HG03095 (cell line): ENCODE measurements around the gene IRAK1.
"Not testable (repeated sequence)": the region's sequence is repeated elsewhere in the genome, so short reads cannot be mapped to it uniquely, and the experiment has no call there.

Experiments used
- ATAC-seq: cut with Tn5 transposase; IDR thresholded peaks from one replicate; pipeline ENCODE4 v1.9.1; 2021; ENCODE audit warnings: moderate library complexity; ENCODE audit not compliant: unreplicated experiment

The IRAK1 gene

GRCh38 chrX:154002215-154002719, 17.4 kb downstream of the IRAK1 start:
- no peak for ATAC-seq

DNA sequence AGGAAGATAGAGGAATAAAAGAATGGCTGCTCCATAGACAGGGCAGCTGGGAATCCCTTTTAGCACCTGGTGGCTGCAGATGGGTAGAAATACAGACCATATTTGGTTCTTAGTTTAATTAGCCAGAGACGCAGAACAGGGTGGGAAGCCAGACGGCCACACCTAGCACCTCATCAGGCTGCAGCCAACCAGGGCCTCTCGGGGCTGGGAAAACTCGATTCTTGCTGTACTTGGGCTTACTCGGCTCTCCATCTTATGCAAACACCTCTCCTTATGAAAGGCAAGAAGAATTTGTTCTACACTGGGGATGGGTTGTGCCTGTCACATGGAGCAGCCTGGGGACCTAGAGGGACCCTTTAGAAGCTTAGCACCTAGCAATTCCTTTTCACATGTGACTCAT, 19.7 kb downstream of the IRAK1 start:
- no peak for ATAC-seq

DNA sequence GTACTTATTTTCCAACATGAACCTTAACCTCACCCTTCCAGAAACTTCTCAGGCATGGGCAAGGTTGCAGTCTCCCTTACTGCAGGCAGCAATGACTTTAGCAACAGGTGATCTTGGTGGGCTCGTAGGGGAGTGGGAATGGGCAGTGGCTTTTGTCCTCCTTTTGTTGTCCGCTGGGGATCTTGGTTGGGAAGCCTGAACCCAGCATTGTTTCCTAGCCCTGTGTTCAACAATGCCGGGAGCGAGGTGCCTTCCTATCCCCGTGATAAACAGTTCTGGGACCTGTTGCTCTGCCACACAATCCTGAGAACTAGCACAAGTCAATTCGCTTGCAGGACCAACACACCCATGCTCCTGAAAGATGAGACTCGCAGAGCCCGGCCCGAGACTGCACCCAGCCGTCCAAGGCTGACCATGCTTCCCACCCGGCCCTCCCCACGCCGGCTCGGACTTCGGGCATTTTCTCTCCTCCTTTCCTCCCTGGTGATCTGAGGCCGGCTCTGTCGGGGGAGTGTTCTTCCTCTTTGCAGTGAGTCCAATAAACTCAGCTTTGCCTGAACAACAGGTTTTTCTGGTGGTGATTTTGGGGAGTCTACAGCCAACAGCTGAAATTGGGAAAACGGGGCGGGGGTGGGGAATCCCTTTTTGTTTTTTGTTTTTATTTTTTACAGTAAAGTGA, 20.2 kb downstream of the IRAK1 start:
- ATAC-seq = no peak

DNA sequence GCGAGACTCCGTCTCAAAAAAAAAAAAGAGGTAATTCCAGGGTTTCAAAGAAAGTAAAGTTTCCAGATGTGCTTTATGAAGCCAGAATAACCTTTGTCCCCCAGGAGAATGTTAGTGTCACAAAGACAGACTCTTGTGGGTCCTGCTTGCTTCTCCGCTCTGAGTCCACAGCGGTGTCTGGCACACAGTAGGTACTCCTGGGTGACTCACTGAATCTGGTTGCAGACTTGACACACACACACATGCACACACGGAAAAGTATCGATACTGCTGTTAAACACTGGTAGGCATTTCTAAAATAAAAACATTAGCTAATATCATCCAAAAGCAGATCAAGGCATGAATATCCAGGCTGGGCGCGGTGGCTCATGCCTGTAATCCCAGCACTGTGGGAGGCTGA, 24.2 kb downstream of the IRAK1 start:
- ATAC-seq = no peak

DNA sequence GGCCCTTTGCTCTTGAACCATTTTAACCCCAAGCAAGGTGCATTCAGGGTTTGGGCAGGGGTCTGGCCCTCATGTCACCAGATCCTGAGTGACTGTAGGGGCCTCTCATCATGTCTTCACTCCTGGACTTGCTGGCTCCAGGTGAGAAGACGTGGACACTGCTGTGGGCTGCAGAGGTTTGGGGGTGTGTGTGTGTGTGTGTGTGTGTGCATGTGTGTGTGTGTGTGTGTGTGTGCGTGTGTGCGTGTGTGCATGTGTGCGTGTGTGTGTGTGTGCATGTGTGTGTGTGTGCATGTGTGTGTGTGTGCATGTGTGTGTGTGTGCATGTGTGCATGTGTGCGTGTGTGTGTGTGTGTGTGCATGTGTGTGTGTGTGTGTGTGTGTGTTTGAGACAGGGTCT, 25.3 kb downstream of the IRAK1 start:
- not testable (repeated sequence) for ATAC-seq

- ATAC-seq = no peak
Measured at GRCh38 chrX:153993978-153994377, 25.7 kb downstream of the IRAK1 start.

- ATAC-seq = no peak
Measured at GRCh38 chrX:153993079-153993478, 26.6 kb downstream of the IRAK1 start.

- ATAC-seq = no peak
Measured at GRCh38 chrX:153992180-153992579, 27.5 kb downstream of the IRAK1 start.

- ATAC-seq = no peak
Measured at GRCh38 chrX:153991013-153991580, 28.6 kb downstream of the IRAK1 start.

DNA sequence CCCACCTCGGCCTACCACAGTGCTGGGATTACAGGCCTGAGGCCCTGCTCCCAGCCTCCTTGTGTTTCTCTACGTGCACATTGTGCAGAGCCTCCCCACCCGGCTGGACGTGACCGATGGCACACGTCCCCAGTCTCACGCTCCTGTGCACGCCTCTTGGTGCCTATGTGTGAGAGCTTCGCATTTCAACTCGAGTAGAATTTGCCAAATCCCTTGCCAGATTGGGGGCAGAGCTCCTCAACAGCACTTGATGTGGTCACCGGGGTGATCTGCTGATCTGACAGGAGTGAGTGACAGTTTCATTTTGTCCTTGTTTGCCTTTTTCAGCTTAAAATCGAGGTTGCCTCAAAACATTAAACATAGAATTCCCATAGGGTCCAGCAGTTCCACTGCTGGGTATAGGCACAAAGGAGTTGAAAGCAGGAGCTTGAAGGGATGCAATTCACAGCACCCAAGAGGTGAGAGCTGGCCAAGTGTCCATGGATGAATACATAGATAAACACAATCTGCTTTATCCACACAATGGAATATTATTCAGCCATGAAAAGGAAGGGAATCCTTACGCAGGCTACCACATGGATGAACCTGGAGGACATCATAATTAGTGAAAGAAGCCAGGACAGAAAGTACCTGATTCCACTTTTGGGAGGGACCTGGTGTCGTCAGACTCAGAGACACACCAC, 29.6 kb downstream of the IRAK1 start:
- no peak for ATAC-seq

- no peak for ATAC-seq
Measured at GRCh38 chrX:153988493-153988892, 31.2 kb downstream of the IRAK1 start.

- peak; percentile 41 for ATAC-seq
Measured at GRCh38 chrX:153984351-153985178, 35.1 kb downstream of the IRAK1 start.

DNA sequence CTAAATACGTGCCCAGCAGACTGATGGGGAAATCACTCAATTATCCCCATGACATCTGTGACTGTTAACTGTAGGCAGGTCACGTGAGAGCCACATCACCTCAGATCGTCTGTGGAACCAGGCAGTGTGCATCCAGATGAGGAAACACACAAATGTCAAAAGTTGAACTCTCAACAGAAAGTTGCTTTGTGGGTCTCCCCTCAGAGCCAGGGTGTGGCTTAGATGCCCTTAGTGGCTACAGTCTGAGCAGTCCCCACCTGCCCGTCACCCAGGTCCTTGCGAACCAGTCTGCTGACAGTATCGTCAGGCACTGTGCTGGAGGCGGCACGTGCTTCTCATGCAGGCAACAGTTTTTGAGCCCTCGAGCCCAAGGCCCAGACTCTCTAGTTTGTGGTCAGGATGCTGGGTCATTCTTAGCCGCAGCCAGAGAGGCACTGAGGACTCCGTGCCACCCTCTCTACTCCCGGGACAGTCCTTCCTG, 36.3 kb downstream of the IRAK1 start:
- no peak for ATAC-seq

- no peak for ATAC-seq
Measured at GRCh38 chrX:153981771-153982533, 37.8 kb downstream of the IRAK1 start.

- no peak for ATAC-seq
Measured at GRCh38 chrX:153981231-153981630, 38.5 kb downstream of the IRAK1 start.

DNA sequence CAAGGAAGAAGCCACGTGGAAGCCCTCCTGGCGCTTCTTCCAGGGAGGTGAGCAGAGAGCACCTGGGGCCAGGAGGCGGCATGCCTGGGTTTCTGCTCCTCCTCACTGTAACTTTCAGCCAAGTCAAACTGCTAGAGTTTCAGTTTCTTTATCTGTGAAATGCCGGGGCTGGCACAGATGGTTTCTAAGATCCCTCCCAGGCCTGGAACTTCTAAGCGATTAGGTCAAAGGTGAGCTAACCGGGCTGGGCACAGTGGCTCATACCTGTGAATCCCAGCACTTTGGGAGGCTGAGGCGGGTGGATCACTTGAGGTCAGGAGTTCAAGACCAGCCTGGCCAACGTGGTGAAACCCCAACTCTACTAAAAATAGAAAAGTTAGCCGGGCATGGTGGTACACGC, 39.3 kb downstream of the IRAK1 start:
- not testable (repeated sequence) for ATAC-seq

- ATAC-seq = no peak
Measured at GRCh38 chrX:153974726-153975286, 44.9 kb downstream of the IRAK1 start.

- ATAC-seq = no peak
Measured at GRCh38 chrX:153974003-153974725, 45.5 kb downstream of the IRAK1 start.
